Psoas muscle (tissue), 8 donors: ENCODE measurements around the gene NDUFV1. TPM values are rescaled to one million over a fixed set of nuclear protein-coding genes. Genes with fewer than 3 reads are reported as not detected.
"Not testable (repeated sequence)": the region's sequence is repeated elsewhere in the genome, so short reads cannot be mapped to it uniquely, and the experiment has no call there.

Experiments
- ATAC-seq, 4 donors: fragments of 200-7000 bp; cut with Tn5 transposase; one replicate each; pipeline ENCODE4 v1.9.1; 2020; ENCODE audit warnings: moderate library complexity in 3 of 4, mild to moderate bottlenecking in 2 of 4
- DNase-seq, 2 donors: peaks; one replicate each; pipeline ENCODE4 v3.0.0-alpha.2; 2020
- H3K27ac ChIP-seq: fragments of 200-600 bp; one replicate; pipeline ENCODE4 v1.8.0; 2022
- H3K27me3 ChIP-seq, 3 donors: fragments of 200-600 bp in 1 of 3; one replicate each; pipeline versions ENCODE4 v1.6.1 to v1.8.0; 2013 to 2022; ENCODE audit warnings: low read length in 2 of 3, mild to moderate bottlenecking in 2 of 3, moderate library complexity in 1 of 3; ENCODE audit not compliant: insufficient read depth in 3 of 3
- H3K36me3 ChIP-seq, 2 donors: fragments of 200-600 bp in 1 of 2; one replicate each; pipeline versions ENCODE4 v1.6.1 to v1.8.0; 2013 to 2022; ENCODE audit warnings: low read depth in 1 of 2, mild to moderate bottlenecking in 1 of 2, moderate library complexity in 1 of 2; ENCODE audit not compliant: insufficient read depth in 1 of 2
- H3K4me1 ChIP-seq: fragments of 200-600 bp; one replicate; pipeline ENCODE4 v1.8.0; 2022
- H3K4me3 ChIP-seq: fragments of 200-600 bp; one replicate; pipeline ENCODE4 v1.8.0; 2022; ENCODE audit warnings: mild to moderate bottlenecking
- H3K9me3 ChIP-seq: fragments of 200-600 bp; one replicate; pipeline ENCODE4 v1.8.0; 2022
- WGBS, 3 donors: extraction: QIAGEN DNeasy Blood & Tissue Kit; methylation state at CpG; one replicate each; pipeline versions ENCODE4 v1.1.6 to v1.1.7; 2013; 5-methylcytosine and 5-hydroxymethylcytosine counted together
- intact Hi-C, 2 donors: fragments of 100-400 bp; cut with DNase I; formaldehyde crosslinking; loops; one replicate each; pipeline versions ENCODE4 v1.11.0 to v1.14.2; 2022
- polyA plus RNA-seq, 3 donors: library from polyadenylated mRNA; stranded (reverse); fragments of 200-250 nt; gene quantifications; one replicate each; pipeline ENCODE4 v1.2.3, GENCODE V29; 2013
- total RNA-seq, 4 donors: library from RNA; stranded (reverse); fragmentation: NEBNext Ultra II Directional in 2 of 4; extraction: Animal tissue kit (Norgen Biotek cat#: 25700) in 2 of 4; gene quantifications; one replicate each; pipeline versions ENCODE4 v1.2.1 to v1.2.4, GENCODE V29; 2021 to 2023
- TF ChIP-seq, protein P1 (sequence below): fragments of 200-600 bp; IDR thresholded peaks from one replicate; pipeline ENCODE4 v1.8.0; 2022; ENCODE audit warnings: antibody characterized with exemption
- donor health status: healthy with polysubstance abuse.
- donor health status: DM: no; HTN: no; CAD: no; lungs with moderate emphysema.
- donor health status: Bipolar disorder and iron deficiency.
- donor health status: healthy.
- donor health status: DM: yes; HTN: yes; CAD: no.
- donor health status: DM: no; HTN: no; CAD: no.
- donor health status: DM: no; HTN: no; CAD: no.
- donor health status: DM: yes; HTN: yes; CAD: no.

Gene NDUFV1
- total and polyA plus RNA-seq, 7 donors = 248 to 413 (median 332) TPM

DNA sequence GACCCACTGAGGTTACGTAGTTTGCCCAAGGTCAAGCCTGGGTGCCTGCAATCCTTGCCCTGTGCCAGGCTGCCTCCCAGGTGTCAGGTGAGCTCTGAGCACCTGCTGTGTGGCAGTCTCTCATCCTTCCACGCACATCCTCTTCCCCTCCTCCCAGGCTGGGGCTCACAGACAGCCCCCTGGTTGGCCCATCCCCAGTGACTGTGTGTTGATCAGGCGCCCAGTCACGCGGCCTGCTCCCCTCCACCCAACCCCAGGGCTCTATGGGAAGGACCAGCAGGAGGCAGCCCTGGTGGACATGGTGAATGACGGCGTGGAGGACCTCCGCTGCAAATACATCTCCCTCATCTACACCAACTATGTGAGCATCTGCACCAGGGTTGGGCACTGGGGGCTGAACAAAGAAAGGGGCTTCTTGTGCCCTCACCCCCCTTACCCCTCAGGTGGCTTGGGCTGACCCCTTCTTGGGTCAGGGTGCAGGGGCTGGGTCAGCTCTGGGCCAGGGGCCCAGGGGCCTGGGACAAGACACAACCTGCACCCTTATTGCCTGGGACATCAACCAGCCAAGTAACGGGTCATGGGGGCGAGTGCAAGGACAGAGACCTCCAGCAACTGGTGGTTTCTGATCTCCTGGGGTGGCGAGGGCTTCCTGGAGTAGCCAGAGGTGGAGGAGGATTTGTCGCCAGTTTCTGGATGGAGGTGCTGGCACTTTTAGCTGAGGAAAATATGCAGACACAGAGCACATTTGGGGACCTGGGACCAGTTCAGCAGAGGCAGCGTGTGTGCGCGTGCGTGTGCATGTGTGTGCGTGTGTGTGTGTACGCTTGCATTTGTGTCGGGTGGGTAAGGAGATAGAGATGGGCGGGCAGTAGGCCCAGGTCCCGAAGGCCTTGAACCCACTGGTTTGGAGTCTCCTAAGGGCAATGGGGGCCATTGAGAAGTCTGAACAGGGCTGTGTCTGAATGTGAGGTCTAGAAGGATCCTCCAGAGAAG, 21.6 kb upstream of the NDUFV1 start:
- H3K4me1 ChIP-seq = peaks cover 12% of the 10 kb centered on the region
- peak overlapping the region; percentile 95 for H3K4me3 ChIP-seq
- no peaks in the 10 kb centered on the region for H3K27me3 ChIP-seq
- TF ChIP-seq, protein P1, sequence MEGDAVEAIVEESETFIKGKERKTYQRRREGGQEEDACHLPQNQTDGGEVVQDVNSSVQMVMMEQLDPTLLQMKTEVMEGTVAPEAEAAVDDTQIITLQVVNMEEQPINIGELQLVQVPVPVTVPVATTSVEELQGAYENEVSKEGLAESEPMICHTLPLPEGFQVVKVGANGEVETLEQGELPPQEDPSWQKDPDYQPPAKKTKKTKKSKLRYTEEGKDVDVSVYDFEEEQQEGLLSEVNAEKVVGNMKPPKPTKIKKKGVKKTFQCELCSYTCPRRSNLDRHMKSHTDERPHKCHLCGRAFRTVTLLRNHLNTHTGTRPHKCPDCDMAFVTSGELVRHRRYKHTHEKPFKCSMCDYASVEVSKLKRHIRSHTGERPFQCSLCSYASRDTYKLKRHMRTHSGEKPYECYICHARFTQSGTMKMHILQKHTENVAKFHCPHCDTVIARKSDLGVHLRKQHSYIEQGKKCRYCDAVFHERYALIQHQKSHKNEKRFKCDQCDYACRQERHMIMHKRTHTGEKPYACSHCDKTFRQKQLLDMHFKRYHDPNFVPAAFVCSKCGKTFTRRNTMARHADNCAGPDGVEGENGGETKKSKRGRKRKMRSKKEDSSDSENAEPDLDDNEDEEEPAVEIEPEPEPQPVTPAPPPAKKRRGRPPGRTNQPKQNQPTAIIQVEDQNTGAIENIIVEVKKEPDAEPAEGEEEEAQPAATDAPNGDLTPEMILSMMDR = no peak
- H3K27ac ChIP-seq = peak overlapping the region; percentile 96
- ATAC-seq (no peak), DNase-seq (no peak)
- WGBS, 3 donors = 85 to 86% (median 85%) methylated on average over 21 of the region's 21 CpGs
- intact Hi-C loops = no loop called here
- H3K36me3 ChIP-seq = peaks cover 0 to 49% of the 10 kb centered on the region in 2 donors
- no peaks in the 10 kb centered on the region for H3K9me3 ChIP-seq

DNA sequence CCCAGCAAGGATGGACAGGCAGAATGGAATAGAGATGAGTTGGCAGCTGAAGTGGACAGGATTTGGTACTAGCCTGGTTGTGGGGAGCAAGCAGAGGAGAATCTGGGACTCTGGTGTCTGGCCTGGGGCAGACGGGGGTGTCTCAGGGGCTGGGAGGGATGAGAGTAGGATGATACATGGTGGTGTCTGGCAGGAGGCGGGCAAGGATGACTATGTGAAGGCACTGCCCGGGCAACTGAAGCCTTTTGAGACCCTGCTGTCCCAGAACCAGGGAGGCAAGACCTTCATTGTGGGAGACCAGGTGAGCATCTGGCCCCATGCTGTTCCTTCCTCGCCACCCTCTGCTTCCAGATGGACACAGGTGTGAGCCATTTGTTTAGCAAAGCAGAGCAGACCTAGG, 20.8 kb upstream of the NDUFV1 start:
- H3K9me3 ChIP-seq = no peaks in the 10 kb centered on the region
- 71 to 91% (median 90%) methylated on average over 4 of the region's 4 CpGs for WGBS, 3 donors
- H3K36me3 ChIP-seq = peaks cover 0 to 49% of the 10 kb centered on the region in 2 donors
- H3K4me3 ChIP-seq = no peak overlapping the region
- intact Hi-C loops = no loop called here
- H3K27me3 ChIP-seq = no peaks in the 10 kb centered on the region
- ATAC-seq (no peak), DNase-seq (no peak)
- TF ChIP-seq, protein P1 = no peak
- peaks cover 12% of the 10 kb centered on the region for H3K4me1 ChIP-seq
- no peak overlapping the region for H3K27ac ChIP-seq

DNA sequence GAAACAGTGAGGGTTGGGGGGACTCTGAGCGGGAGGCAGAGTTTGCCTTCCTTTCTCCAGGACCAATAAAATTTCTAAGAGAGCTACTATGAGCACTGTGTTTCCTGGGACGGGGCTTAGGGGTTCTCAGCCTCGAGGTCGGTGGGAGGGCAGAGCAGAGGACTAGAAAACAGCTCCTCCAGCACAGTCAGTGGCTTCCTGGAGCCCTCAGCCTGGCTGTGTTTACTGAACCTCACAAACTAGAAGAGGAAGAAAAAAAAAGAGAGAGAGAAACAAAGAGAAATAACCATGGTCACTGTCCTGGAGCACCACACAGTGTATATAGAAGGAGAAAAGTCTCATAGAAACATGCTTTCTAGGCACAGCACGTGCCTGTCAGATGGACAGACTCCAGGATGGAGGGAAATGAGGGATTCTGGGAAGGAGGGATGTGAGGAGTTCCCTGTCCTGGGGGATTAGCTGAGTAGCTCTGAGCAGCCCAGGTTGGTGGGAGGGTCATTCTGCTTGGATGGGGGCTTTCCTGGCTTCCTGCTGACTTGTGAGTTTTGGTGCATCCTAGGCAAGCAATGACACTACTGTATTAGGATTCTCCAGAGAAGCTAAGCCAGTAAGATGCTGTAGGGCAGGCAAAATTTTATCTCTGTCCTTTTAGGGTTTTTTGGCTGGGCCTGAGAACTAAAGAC, 20.0 kb upstream of the NDUFV1 start:
- Histone ChIP-seq H3K9me3 (no peaks in the 10 kb centered on the region), H3K4me1 (peaks cover 12% of the 10 kb centered on the region), H3K4me3 (no peak overlapping the region), H3K27me3 (no peaks in the 10 kb centered on the region), H3K27ac (no peak overlapping the region), H3K36me3 (peaks cover 0 to 49% of the 10 kb centered on the region in 2 donors)
- intact Hi-C loops = no loop called here
- DNase-seq (no peak), ATAC-seq (no peak)
- 74 to 85% (median 74%) methylated on average over 4 to 5 of the region's 5 CpGs for WGBS, 3 donors
- TF ChIP-seq, protein P1 = no peak

- WGBS, 3 donors = 85 to 100% (median 86%) methylated on average over 1 of the region's 1 CpG
- Histone ChIP-seq H3K9me3 (no peaks in the 10 kb centered on the region), H3K27me3 (no peaks in the 10 kb centered on the region), H3K36me3 (peaks cover 0 to 49% of the 10 kb centered on the region in 2 donors), H3K4me1 (peaks cover 3% of the 10 kb centered on the region), H3K27ac (no peak overlapping the region), H3K4me3 (no peak overlapping the region)
- TF ChIP-seq, protein P1 = no peak
- ATAC-seq (no peak), DNase-seq (no peak)
- intact Hi-C loops = no loop called here
Measured at GRCh38 chr11:67588136-67588503, 18.6 kb upstream of the NDUFV1 start.

GRCh38 chr11:67588899-67589415, 17.8 kb upstream of the NDUFV1 start:
- H3K9me3 ChIP-seq, H3K27me3 ChIP-seq, H3K27ac ChIP-seq, intact Hi-C loops, DNase-seq, H3K4me1 ChIP-seq, ATAC-seq, H3K4me3 ChIP-seq: not testable (repeated sequence)
- 73 to 83% (median 74%) methylated on average over 11 of the region's 11 CpGs for WGBS, 3 donors
- H3K36me3 ChIP-seq = peaks cover 0 to 49% of the 10 kb centered on the region in 2 donors
